Right lobe of liver (tissue), 6 donors: ENCODE results near the gene HACE1. TPM values are rescaled to one million over a fixed set of nuclear protein-coding genes. Genes with fewer than 3 reads are reported as not detected.
"Not testable (repeated sequence)": the region's sequence is repeated elsewhere in the genome, so short reads cannot be mapped to it uniquely, and the experiment has no call there.

Experiments
- ATAC-seq, 4 donors: fragments of 200-7000 bp; cut with Tn5 transposase; one replicate each; pipeline ENCODE4 v1.9.1; 2020; ENCODE audit warnings: mild to moderate bottlenecking in 4 of 4, moderate library complexity in 4 of 4
- DNase-seq, 3 donors: peaks; one replicate each; pipeline ENCODE4 v3.0.0-alpha.2; 2020
- H3K27ac ChIP-seq, 3 donors: fragments of 200-600 bp; one replicate each; pipeline ENCODE4 v1.8.0; 2022
- H3K27me3 ChIP-seq, 2 donors: fragments of 200-600 bp; one replicate each; pipeline ENCODE4 v1.8.0; 2022
- H3K36me3 ChIP-seq, 4 donors: fragments of 200-600 bp; sonication (generic) in 1 of 4; one replicate each; pipeline versions ENCODE4 v1.5.1 to v1.8.0; 2017 to 2022; ENCODE audit warnings: control low read depth in 1 of 4
- H3K4me1 ChIP-seq, 4 donors: fragments of 200-600 bp; sonication (generic) in 1 of 4; one replicate each; pipeline versions ENCODE4 v1.5.1 to v1.8.0; 2017 to 2022; ENCODE audit warnings: control low read depth in 1 of 4
- H3K4me3 ChIP-seq, 3 donors: fragments of 200-600 bp; one replicate each; pipeline ENCODE4 v1.8.0; 2022
- H3K9me3 ChIP-seq, 4 donors: fragments of 200-600 bp; sonication (generic) in 1 of 4; one replicate each; pipeline versions ENCODE4 v1.5.1 to v1.8.0; 2017 to 2022; ENCODE audit warnings: control low read depth in 1 of 4
- POLR2A ChIP-seq: fragments of 450-650 bp; IDR thresholded peaks from one replicate; pipeline ENCODE4 v1.6.1; 2017; ENCODE audit warnings: antibody characterized with exemption, mild to moderate bottlenecking
- WGBS: methylation state at CpG from one replicate; pipeline ENCODE4 v1.1.6; 2018; ENCODE audit warnings: low coverage, low lambda C conversion rate; ENCODE audit not compliant: insufficient coverage; ENCODE audit errors: missing lambda C conversion rate; 5-methylcytosine and 5-hydroxymethylcytosine counted together
- intact Hi-C, 2 donors: fragments of 100-400 bp; cut with DNase I; formaldehyde crosslinking; loops; one replicate each; pipeline versions ENCODE4 v1.11.2 to v1.14.1; 2022
- total RNA-seq, 6 experiments: library from RNA; depleted of rRNA in 2 of 6; stranded (reverse); fragments of >200 nt in 2 of 6; fragmentation: NEBNext Ultra II Directional in 3 of 6; extraction: Animal tissue kit (Norgen Biotek cat#: 25700) in 3 of 6; gene quantifications; one replicate each; pipeline versions ENCODE4 v1.1.0 to v1.2.4, GENCODE V29; 2016 to 2023
- TF ChIP-seq, protein P1 (sequence below), 4 donors: fragments of 200-600 bp in 3 of 4; fragments of 450-650 bp in 1 of 4; IDR thresholded peaks; one replicate each; pipeline versions ENCODE4 v1.5.1 to v1.8.0; 2016 to 2022; ENCODE audit warnings: antibody characterized with exemption in 4 of 4, mild to moderate bottlenecking in 2 of 4
- donor health status: DM: no; HTN: yes; CAD: no.
- donor health status: DM: no; HTN: no; CAD: no.
- donor health status: DM: no; HTN: no; CAD: no.
- donor health status: DM: no; HTN: yes; CAD: no.
- donor health status: DM: no; HTN: yes; CAD: no.

The HACE1 gene
- total RNA-seq, 6 experiments from 2014 or later, result 2.7 to 3.7 (median 3.1) TPM

DNA sequence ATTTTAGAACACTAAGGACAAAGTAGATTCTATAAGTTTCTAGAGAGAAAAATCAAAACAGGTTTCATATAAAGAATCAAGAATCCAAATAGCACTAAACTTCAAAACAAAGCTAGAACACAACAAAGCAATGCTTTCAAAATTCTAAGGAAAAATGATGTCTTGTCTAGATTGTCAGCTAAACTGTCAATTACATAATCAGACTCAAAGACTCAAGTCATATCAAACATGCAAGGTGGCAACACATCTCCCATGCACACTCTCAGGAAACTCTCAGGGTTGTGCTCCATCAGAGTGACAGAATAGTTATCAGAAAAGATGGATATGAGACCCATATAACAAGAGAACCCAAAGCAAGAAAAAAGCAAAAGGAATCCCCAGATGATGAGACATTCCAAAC is 23.9 kb downstream of the HACE1 start:
- no peak for ATAC-seq

DNA sequence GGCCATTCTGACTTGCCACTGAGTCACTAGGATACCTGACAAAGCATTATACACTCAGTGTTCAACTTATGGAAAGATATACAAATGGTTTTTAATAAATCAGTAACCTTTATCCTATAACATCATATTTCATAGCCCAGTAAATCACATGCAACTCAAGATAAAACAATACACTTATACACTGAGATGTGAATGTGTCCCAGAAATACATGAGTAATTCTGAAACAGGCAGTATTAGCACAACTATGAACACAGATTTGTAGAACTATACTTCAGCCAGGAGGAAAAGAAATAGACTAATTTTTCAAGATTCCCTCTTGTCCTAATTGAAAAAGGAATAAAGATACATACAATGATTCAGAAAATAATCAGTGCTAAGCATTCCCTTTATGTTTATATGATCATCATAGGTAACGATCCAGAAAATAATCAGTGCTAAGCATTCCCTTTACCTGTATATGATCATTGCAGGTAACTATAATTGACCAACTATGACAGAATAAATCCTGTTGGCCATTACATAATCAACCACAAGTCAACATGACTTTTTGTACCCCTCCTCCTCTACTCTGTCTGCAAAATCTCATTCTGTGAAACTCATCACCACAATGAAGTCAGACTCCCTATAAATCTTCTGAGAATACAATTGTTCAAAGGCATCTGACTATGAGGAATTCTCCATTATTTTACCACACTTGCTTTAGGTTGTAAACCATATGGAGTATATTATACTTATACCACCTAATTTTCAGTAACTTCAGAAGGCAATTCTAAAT is 30.3 kb downstream of the HACE1 start:
- no peak overlapping the region for H3K4me3 ChIP-seq
- no peaks in the 10 kb centered on the region for H3K27me3 ChIP-seq
- DNase-seq (no peak), ATAC-seq (no peak)
- no peaks in the 10 kb centered on the region for H3K4me1 ChIP-seq
- no peaks in the 10 kb centered on the region for H3K36me3 ChIP-seq
- WGBS, result 100% methylated on average over 1 of the region's 1 CpG
- H3K27ac ChIP-seq, result no peak overlapping the region
- intact Hi-C loops, result no loop called here
- no peaks in the 10 kb centered on the region for H3K9me3 ChIP-seq
- TF ChIP-seq, protein P1, sequence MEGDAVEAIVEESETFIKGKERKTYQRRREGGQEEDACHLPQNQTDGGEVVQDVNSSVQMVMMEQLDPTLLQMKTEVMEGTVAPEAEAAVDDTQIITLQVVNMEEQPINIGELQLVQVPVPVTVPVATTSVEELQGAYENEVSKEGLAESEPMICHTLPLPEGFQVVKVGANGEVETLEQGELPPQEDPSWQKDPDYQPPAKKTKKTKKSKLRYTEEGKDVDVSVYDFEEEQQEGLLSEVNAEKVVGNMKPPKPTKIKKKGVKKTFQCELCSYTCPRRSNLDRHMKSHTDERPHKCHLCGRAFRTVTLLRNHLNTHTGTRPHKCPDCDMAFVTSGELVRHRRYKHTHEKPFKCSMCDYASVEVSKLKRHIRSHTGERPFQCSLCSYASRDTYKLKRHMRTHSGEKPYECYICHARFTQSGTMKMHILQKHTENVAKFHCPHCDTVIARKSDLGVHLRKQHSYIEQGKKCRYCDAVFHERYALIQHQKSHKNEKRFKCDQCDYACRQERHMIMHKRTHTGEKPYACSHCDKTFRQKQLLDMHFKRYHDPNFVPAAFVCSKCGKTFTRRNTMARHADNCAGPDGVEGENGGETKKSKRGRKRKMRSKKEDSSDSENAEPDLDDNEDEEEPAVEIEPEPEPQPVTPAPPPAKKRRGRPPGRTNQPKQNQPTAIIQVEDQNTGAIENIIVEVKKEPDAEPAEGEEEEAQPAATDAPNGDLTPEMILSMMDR (IDR thresholded peaks at IDR 0.05), result no peak
- no peak for TF ChIP-seq POLR2A

More for the DNA sequence above, 23.9 kb downstream of the HACE1 start:
- Histone ChIP-seq H3K4me3 (no peak overlapping the region), H3K4me1 (no peaks in the 10 kb centered on the region), H3K9me3 (no peaks in the 10 kb centered on the region), H3K27me3 (no peaks in the 10 kb centered on the region), H3K36me3 (no peaks in the 10 kb centered on the region), H3K27ac (no peak overlapping the region)
- intact Hi-C loops, result no loop called here
- TF ChIP-seq, protein P1 (IDR thresholded peaks at IDR 0.05), result no peak
- TF ChIP-seq POLR2A, result no peak
- no peak for DNase-seq

DNA sequence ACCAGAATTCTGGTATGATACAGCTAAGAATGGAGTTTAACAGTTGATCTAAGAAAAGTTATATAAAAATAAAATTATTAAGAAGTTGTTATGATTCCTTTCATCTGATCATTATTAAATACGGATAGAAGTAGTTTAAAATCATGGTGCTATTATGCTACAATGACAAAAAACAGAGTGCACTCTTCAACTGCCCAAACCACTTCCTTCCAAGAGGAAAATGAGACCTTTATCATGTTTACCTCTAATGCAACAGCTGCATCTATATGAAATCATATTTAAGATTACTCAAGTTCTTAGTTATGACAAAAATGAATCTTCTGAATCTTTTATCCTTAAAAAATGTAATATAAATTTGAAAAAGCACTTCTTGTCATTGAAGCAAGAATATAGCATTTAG is 31.2 kb downstream of the HACE1 start:
- Histone ChIP-seq H3K27me3 (no peaks in the 10 kb centered on the region), H3K27ac (no peak overlapping the region), H3K9me3 (no peaks in the 10 kb centered on the region), H3K4me1 (no peaks in the 10 kb centered on the region), H3K4me3 (no peak overlapping the region), H3K36me3 (no peaks in the 10 kb centered on the region)
- 57% methylated on average over 1 of the region's 1 CpG for WGBS
- DNase-seq (no peak), ATAC-seq (no peak)
- TF ChIP-seq, protein P1 (IDR thresholded peaks at IDR 0.05), result no peak
- no peak for TF ChIP-seq POLR2A
- intact Hi-C loops, result no loop called here

GRCh38 chr6:104820820-104821219 is 38.9 kb downstream of the HACE1 start:
- not testable (repeated sequence) for H3K27ac ChIP-seq, ATAC-seq
- 98% methylated on average over 4 of the region's 4 CpGs for WGBS

DNA sequence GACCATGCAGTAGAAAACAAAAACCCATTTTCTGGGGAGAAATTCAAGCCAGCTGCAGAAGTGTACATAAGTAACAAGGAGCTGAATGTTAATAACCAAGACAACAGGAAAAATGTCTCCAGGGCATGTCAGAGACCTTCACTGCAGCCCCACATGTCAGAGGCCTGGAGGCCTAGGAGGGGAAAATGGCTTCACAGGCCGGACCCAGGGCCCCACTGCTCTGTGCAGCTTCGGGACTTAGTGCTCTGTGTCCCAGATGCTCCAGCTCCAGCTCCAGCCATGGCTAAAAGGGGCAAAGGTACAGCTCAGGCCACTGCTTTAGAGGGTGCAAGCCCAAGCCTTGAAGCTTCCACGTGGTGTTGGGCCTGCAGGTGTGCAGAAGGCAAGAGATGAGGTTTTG is 43.6 kb downstream of the HACE1 start:
- 100% methylated on average over 1 of the region's 3 CpGs for WGBS
- Histone ChIP-seq H3K9me3 (no peaks in the 10 kb centered on the region), H3K4me1 (no peaks in the 10 kb centered on the region), H3K27ac (no peak overlapping the region), H3K36me3 (no peaks in the 10 kb centered on the region), H3K4me3 (no peak overlapping the region), H3K27me3 (no peaks in the 10 kb centered on the region)
- no peak for TF ChIP-seq POLR2A
- TF ChIP-seq, protein P1 (IDR thresholded peaks at IDR 0.05), result no peak
- DNase-seq (no peak), ATAC-seq (no peak)
- intact Hi-C loops, result no loop called here

More at GRCh38 chr6:104820820-104821219, 38.9 kb downstream of the HACE1 start:
- H3K36me3 ChIP-seq, H3K4me1 ChIP-seq, DNase-seq, H3K4me3 ChIP-seq, H3K9me3 ChIP-seq, intact Hi-C loops, H3K27me3 ChIP-seq: not testable (repeated sequence)
